Measurements from ENCODE around the gene HIC1. TPM values are rescaled to one million over a fixed set of nuclear protein-coding genes. Genes with fewer than 3 reads are reported as not detected.

The HIC1 gene
- total RNA-seq, 1 experiment from 2014 or later, result 1.4 TPM

DNA sequence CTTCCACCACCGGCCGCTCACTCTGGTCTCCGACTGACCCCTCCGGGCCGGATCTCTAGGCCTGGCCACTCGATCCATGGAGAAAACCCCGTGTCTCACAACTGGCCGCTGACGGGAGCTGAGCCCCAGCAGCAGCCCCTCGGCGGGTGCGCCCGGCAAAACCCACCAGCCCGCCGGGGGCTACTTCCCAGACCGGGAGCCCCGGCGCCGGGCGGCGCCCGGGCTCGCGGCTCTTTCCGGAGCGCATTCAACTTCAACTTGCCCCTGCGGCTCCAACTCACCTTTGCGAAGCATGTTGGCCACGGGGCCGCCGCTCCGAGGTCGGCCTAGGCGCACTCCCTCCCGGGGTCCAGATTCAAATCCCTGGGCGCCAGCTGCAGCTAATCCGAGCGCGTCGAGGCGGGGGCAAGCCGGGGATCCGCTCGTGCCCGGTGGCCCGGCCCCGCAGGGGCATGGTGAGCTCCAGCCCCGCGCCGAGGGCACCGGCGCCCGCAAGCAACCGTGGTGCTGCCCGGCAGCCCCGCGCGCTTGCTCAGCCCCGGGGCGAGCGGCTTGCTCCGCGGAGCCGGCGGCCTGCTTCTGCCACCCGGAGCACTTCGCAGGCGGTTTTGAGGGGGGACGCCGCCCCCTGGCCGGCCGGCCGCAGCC, 30.2 kb upstream of the HIC1 start:
- ChIA-PET POLR2A (interaction anchor here (0.5 kb wide), 1 partner anchor 21 kb away, joined by 4 read pairs; no protein-coding TSS in a partner anchor), CTCF (interaction anchor here (2.6 kb wide), 1 partner anchor 116 kb away, joined by 22 read pairs; no protein-coding TSS in a partner anchor)
- H3K4me3 ChIP-seq (ENCODE audit: low read depth in 2 of 2, low read length in 2 of 2), result peak overlapping the region; percentile 38 to 43
- intact Hi-C loops (cut with micrococcal nuclease; ENCODE audit: unreplicated experiment), result no loop called here
- H3K27ac ChIP-seq (ENCODE audit: low read length), result no peak overlapping the region
- H3K9me3 ChIP-seq (ENCODE audit: control insufficient read depth, insufficient read depth, low read depth, low read length), result no peaks in the 10 kb centered on the region
- H3K4me1 ChIP-seq (ENCODE audit: control insufficient read depth, insufficient read depth, low read length), result no peaks in the 10 kb centered on the region
- TF ChIP-seq POLR2AphosphoS5 (IDR thresholded peaks at IDR 0.05; ENCODE audit: low read depth, low read length) (no peak), CTCF (IDR thresholded peaks at IDR 0.05) (no peak), TCF7L2 (IDR thresholded peaks at IDR 0.05; ENCODE audit: low read depth, low read length) (no peak), REST (IDR thresholded peaks at IDR 0.05; ENCODE audit: insufficient read depth in 1 of 2, low read depth in 2 of 2, low read length in 1 of 2) (no peak), SIN3A (IDR thresholded peaks at IDR 0.05; ENCODE audit: borderline replicate concordance, insufficient read depth, low read depth, low read length) (no peak)
- in situ Hi-C loops (cut with HindIII; ENCODE audit: low pct_unique_long_range_greater_than_20kb, low sequenced_read_pairs), result no loop called here
- ATAC-seq, result peak; percentile 18
- no peaks in the 10 kb centered on the region for H3K36me3 ChIP-seq (ENCODE audit: control insufficient read depth, insufficient read depth, low read length)
- no TSS peak for BruUV-seq (replicated peaks)
- DNase-seq (ENCODE audit: low read depth, low spot score), result no peak
- no peaks in the 10 kb centered on the region; the same call in 1 of the 2 replicates for H3K27me3 ChIP-seq (ENCODE audit: control insufficient read depth, insufficient read depth, low read length)

DNA sequence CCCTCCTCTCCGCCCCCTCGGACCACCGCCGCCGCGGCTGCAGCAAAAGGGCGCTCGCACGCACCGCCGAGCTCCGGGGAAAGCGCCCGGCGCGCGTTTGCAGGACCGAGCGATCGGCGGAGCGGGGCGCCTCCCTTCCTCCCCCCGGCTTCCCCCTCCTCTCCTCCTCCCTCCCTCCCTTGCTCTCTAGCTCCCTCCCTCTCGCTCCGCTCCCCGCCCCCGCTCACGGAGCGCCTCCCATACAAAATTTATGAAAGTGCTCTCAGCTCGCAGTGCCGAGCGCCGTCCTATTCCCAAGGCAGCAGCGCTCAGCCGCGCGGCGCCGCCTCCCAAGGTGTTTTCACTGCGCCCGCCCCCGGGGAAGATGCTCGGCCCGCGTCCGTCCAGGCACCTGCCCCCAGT, 29.7 kb upstream of the HIC1 start, which contains the start of gene RTN4RL1:
Gene RTN4RL1 (minus strand): TSS at position 115 of the 402 bp plus-strand sequence. CDS start 469 bp downstream, outside the sequence.
- CTCF ChIA-PET, result interaction anchor here (2.6 kb wide), 1 partner anchor 116 kb away, joined by 22 read pairs; no protein-coding TSS in a partner anchor
- Histone ChIP-seq H3K4me3 (ENCODE audit: low read depth in 2 of 2, low read length in 2 of 2) (peak within 1 kb of the TSS; percentile 38 to 44), H3K36me3 (ENCODE audit: control insufficient read depth, insufficient read depth, low read length) (no peaks in the 10 kb centered on the region; the same call in 1 of the 2 replicates), H3K27ac (ENCODE audit: low read length) (no peak within 1 kb of the TSS), H3K4me1 (ENCODE audit: control insufficient read depth, insufficient read depth, low read length) (no peaks in the 10 kb centered on the region), H3K27me3 (ENCODE audit: control insufficient read depth, insufficient read depth, low read length) (no peaks in the 10 kb centered on the region; the same call in 1 of the 2 replicates), H3K9me3 (ENCODE audit: control insufficient read depth, insufficient read depth, low read depth, low read length) (no peaks in the 10 kb centered on the region)
- POLR2A ChIA-PET, result interaction anchor here (0.5 kb wide), 1 partner anchor 21 kb away, joined by 4 read pairs; no protein-coding TSS in a partner anchor
- ATAC-seq, result peak; percentile 42
- in situ Hi-C loops (cut with HindIII; ENCODE audit: low pct_unique_long_range_greater_than_20kb, low sequenced_read_pairs) (no loop called here), intact Hi-C loops (cut with micrococcal nuclease; ENCODE audit: unreplicated experiment) (no loop called here)
- no peak for DNase-seq (ENCODE audit: low read depth, low spot score)
- no TSS peak for BruUV-seq (replicated peaks)
- no peak for TF ChIP-seq SIN3A (IDR thresholded peaks at IDR 0.05; ENCODE audit: borderline replicate concordance, insufficient read depth, low read depth, low read length)
- TF ChIP-seq REST (IDR thresholded peaks at IDR 0.05; ENCODE audit: insufficient read depth in 1 of 2, low read depth in 2 of 2, low read length in 1 of 2), result no peak
- TF ChIP-seq CTCF (IDR thresholded peaks at IDR 0.05), result no peak
- TF ChIP-seq TCF7L2 (IDR thresholded peaks at IDR 0.05; ENCODE audit: low read depth, low read length), result no peak
